Ovary (tissue), 9 donors: ENCODE measurements around the gene ARVCF. TPM values are rescaled to one million over a fixed set of nuclear protein-coding genes. Genes with fewer than 3 reads are reported as not detected.

Source experiments
- DNase-seq, 5 donors: peaks; one replicate each; pipeline ENCODE4 v3.0.0-alpha.2; 2019 to 2020
- H3K27ac ChIP-seq, 2 donors: fragments of 200-600 bp; one replicate each; pipeline versions ENCODE4 v1.5.1 to v1.8.0; 2019 to 2022
- H3K27me3 ChIP-seq: fragments of 200-600 bp; one replicate; pipeline ENCODE4 v1.8.0; 2022
- H3K36me3 ChIP-seq: fragments of 200-600 bp; sonication (generic); one replicate; pipeline ENCODE4 v1.5.1; 2019
- H3K4me1 ChIP-seq: one replicate; pipeline ENCODE4 v1.8.1; 2013; ENCODE audit warnings: mild to moderate bottlenecking, moderate library complexity; ENCODE audit not compliant: insufficient read depth
- H3K4me3 ChIP-seq: fragments of 200-600 bp; sonication (generic); one replicate; pipeline ENCODE4 v1.5.1; 2017
- H3K9me3 ChIP-seq, 2 donors: fragments of 200-600 bp in 1 of 2; sonication (generic) in 1 of 2; one replicate each; pipeline versions ENCODE4 v1.5.1 to v1.8.1; 2013 to 2019; ENCODE audit warnings: mild to moderate bottlenecking in 1 of 2, moderate library complexity in 1 of 2
- CTCF ChIP-seq, 3 donors: fragments of 450-650 bp in 2 of 3; fragments of 200-600 bp in 1 of 3; IDR thresholded peaks; one replicate each; pipeline versions ENCODE4 v1.5.1 to v1.8.0; 2016 to 2022; ENCODE audit warnings: antibody characterized with exemption in 3 of 3, mild to moderate bottlenecking in 1 of 3
- EP300 ChIP-seq: sonication (generic); formaldehyde crosslinking; IDR thresholded peaks from one replicate; pipeline ENCODE4 v1.6.1; 2017; ENCODE audit warnings: antibody characterized with exemption
- POLR2A ChIP-seq: fragments of 450-650 bp; IDR thresholded peaks from one replicate; pipeline ENCODE4 v1.6.1; 2017; ENCODE audit warnings: antibody characterized with exemption, mild to moderate bottlenecking, moderate library complexity
- WGBS, 3 donors: extraction: QIAGEN DNeasy Blood & Tissue Kit in 1 of 3; methylation state at CpG; one replicate each; pipeline versions ENCODE4 v1.1.5 to v1.1.7; 2013 to 2017; 5-methylcytosine and 5-hydroxymethylcytosine counted together
- intact Hi-C, 4 donors: fragments of 100-400 bp; cut with DNase I; formaldehyde crosslinking; loops; one replicate each; pipeline versions ENCODE4 v1.11.0 to v1.15.1; 2022 to 2023
- polyA plus RNA-seq, 2 donors: library from polyadenylated mRNA; stranded (reverse); fragments of 200-250 nt in 1 of 2; fragments of 350-450 nt in 1 of 2; fragmentation: Illumina TruSeq in 1 of 2; extraction: RNeasy Lipid Tissue Mini Kit (QIAGEN cat#74804) in 1 of 2; gene quantifications; one replicate each; pipeline ENCODE4 v1.2.3, GENCODE V29; 2013 to 2014
- total RNA-seq, 7 donors: library from RNA; depleted of rRNA in 2 of 7; stranded (reverse); fragments of >200 nt in 2 of 7; fragmentation: NEBNext Ultra II Directional in 3 of 7; extraction: Animal tissue kit (Norgen Biotek cat#: 25700) in 3 of 7; gene quantifications; one replicate each; pipeline versions ENCODE4 v1.1.0 to v1.2.4, GENCODE V29; 2016 to 2023
- donor health status: DM: no; HTN: no; CAD: no; lungs with moderate emphysema.
- donor health status: DM: no; HTN: no; CAD: no.
- donor health status: Bipolar disorder and iron deficiency.
- donor health status: DM: yes; HTN: yes; CAD: no.
- donor health status: DM: no; HTN: no; CAD: no.
- donor health status: DM: yes; HTN: yes; CAD: no.

Gene ARVCF
- total and polyA plus RNA-seq, 9 donors, result 0.42 to 23.8 (median 14.0) TPM

DNA sequence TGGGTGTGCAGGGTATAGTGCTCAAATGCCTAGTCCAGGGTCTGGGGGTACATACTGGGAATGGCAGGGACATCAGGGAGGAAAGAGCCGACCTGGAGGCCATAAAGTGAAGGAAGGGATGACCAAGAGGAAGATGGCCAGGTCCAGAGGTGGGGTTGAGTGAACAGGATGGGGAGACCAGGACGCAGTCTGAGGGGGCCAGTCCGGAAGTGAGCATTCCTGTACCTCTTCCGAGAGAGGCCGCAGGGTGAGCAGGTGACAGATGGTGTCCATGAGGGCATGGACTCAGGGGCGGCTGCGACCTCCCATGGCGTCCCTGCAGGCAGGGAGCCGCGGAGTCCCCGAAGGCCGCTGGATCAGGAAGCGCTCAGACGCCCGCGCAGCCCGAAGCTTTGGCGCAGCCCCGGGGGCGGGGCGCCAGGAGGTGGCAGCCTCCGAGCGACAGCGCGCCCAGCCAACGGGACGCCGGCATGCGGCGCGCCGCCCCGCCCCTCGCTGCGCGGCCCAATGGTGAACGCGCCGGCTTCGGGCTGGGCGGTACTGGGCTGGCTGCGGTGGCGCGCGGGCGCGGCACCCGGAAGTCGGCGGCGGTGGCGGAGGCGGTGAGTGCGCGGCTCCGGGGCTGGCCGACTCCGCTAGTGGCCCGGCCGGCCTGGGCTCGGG lies 4.0 kb upstream of the ARVCF start, which contains the start of gene TANGO2:
TANGO2 (plus strand) TSS at position 578 of the 663 bp plus-strand sequence. CDS start 15,689 bp downstream, outside the sequence.
- intact Hi-C loops, result loop anchor here in 1 of 4 donors (10.0 kb wide), 1 partner anchor 74 kb away; no protein-coding TSS in a partner anchor
- Histone ChIP-seq H3K4me3 (peak within 1 kb of the TSS; percentile 84), H3K4me1 (peaks cover 13% of the 10 kb centered on the region), H3K36me3 (no peaks in the 10 kb centered on the region), H3K9me3 (no peaks in the 10 kb centered on the region), H3K27ac (no peak within 1 kb of the TSS), H3K27me3 (no peaks in the 10 kb centered on the region)
- peak; percentile 87 to 96 (median 91) for DNase-seq
- WGBS, 3 donors, result 0 to 1% (median 1%) methylated on average over 24 to 61 of the region's 61 CpGs
- TF ChIP-seq POLR2A, result peak; percentile 57
- no peak for TF ChIP-seq EP300
- no peak for TF ChIP-seq CTCF (IDR thresholded peaks at IDR 0.05)

- Histone ChIP-seq H3K4me1 (peaks cover 13% of the 10 kb centered on the region), H3K4me3 (peak overlapping the region; percentile 84), H3K27me3 (no peaks in the 10 kb centered on the region), H3K36me3 (no peaks in the 10 kb centered on the region), H3K9me3 (no peaks in the 10 kb centered on the region), H3K27ac (no peak overlapping the region)
- intact Hi-C loops, result loop anchor here in 3 of 4 donors (5.0 to 10.0 kb wide), 3 partner anchors 43 to 288 kb away; no protein-coding TSS in a partner anchor
- no peak for TF ChIP-seq EP300
- no peak for TF ChIP-seq POLR2A
- no peak for TF ChIP-seq CTCF (IDR thresholded peaks at IDR 0.05)
- 74 to 77% (median 76%) methylated on average over 8 of the region's 8 CpGs for WGBS, 3 donors
- peak in 1 of 5 donors; percentile 28 for DNase-seq
Measured at GRCh38 chr22:20019661-20020532, 3.3 kb upstream of the ARVCF start.

- H3K4me3 ChIP-seq, result no peak overlapping the region
- no peak overlapping the region for H3K27ac ChIP-seq
- DNase-seq, result no peak
- H3K9me3 ChIP-seq, result no peaks in the 10 kb centered on the region
- intact Hi-C loops, result loop anchor here in 2 of 4 donors (5.0 kb wide), 2 partner anchors 41 to 286 kb away; no protein-coding TSS in a partner anchor
- WGBS, 3 donors, result 78 to 80% (median 80%) methylated on average over 5 of the region's 5 CpGs
- no peaks in the 10 kb centered on the region for H3K27me3 ChIP-seq
- TF ChIP-seq EP300 (no peak), CTCF (IDR thresholded peaks at IDR 0.05) (no peak), POLR2A (no peak)
- H3K36me3 ChIP-seq, result no peaks in the 10 kb centered on the region
- peaks cover 13% of the 10 kb centered on the region for H3K4me1 ChIP-seq
Measured at GRCh38 chr22:20018001-20018400, 1.4 kb upstream of the ARVCF start.

DNA sequence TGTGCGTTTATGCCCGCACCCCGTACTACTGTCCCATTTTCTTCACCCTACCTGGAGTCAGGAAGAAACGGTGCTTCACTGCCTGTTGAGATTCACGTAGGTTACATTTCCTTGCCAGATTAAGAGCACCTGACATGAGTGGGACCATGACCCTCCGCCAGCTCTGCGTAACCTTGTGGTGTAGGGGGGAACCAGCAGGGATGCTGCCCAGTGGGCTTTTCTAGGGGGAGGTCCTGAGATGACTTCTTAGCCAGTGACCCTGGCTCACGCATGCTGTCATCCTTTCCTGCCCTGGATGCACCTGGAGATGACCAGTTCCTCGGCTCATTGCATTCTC lies 967 bp upstream of the ARVCF start:
- intact Hi-C loops, result loop anchor here in 2 of 4 donors (5.0 kb wide), 2 partner anchors 40 to 285 kb away; no protein-coding TSS in a partner anchor
- no peak overlapping the region for H3K27ac ChIP-seq
- H3K4me3 ChIP-seq, result no peak overlapping the region
- no peaks in the 10 kb centered on the region for H3K36me3 ChIP-seq
- DNase-seq, result peak in 2 of 5 donors; percentile 35 to 37
- no peaks in the 10 kb centered on the region for H3K27me3 ChIP-seq
- H3K4me1 ChIP-seq, result peaks cover 13% of the 10 kb centered on the region
- TF ChIP-seq EP300 (no peak), POLR2A (no peak), CTCF (IDR thresholded peaks at IDR 0.05) (no peak)
- H3K9me3 ChIP-seq, result no peaks in the 10 kb centered on the region
- 41 to 55% (median 45%) methylated on average over 9 of the region's 9 CpGs for WGBS, 3 donors
